Skeletal muscle tissue (tissue), 4 donors: ENCODE data around the gene PDCL3. TPM values are rescaled to one million over a fixed set of nuclear protein-coding genes. Genes with fewer than 3 reads are reported as not detected.

Experiments used
- H3K27ac ChIP-seq: one replicate; pipeline ENCODE4 v1.7.0; 2013; ENCODE audit warnings: mild to moderate bottlenecking, low read depth, low read length, inconsistent platforms
- H3K27me3 ChIP-seq, 3 donors: one replicate each; pipeline ENCODE4 v1.7.0; 2013; ENCODE audit warnings: low read length in 3 of 3; ENCODE audit not compliant: control insufficient read depth in 3 of 3, insufficient read depth in 3 of 3
- H3K36me3 ChIP-seq, 3 donors: one replicate each; pipeline ENCODE4 v1.7.0; 2013; ENCODE audit warnings: low read length in 3 of 3; ENCODE audit not compliant: control insufficient read depth in 3 of 3, insufficient read depth in 3 of 3
- H3K4me1 ChIP-seq, 3 donors: one replicate each; pipeline ENCODE4 v1.7.0; 2013; ENCODE audit warnings: low read length in 3 of 3, mild to moderate bottlenecking in 3 of 3; ENCODE audit not compliant: control insufficient read depth in 3 of 3, insufficient read depth in 3 of 3
- H3K4me3 ChIP-seq, 3 donors: one replicate each; pipeline ENCODE4 v1.7.0; 2013; ENCODE audit warnings: low read length in 3 of 3
- H3K9ac ChIP-seq, 3 donors: one replicate each; pipeline ENCODE4 v1.7.0; 2013; ENCODE audit warnings: low read length in 3 of 3, mild to moderate bottlenecking in 3 of 3, moderate library complexity in 2 of 3, low read depth in 1 of 3
- H3K9me3 ChIP-seq, 3 donors: one replicate each; pipeline ENCODE4 v1.7.0; 2013; ENCODE audit warnings: low read length in 3 of 3; ENCODE audit not compliant: control insufficient read depth in 3 of 3
- total RNA-seq: library from RNA; depleted of rRNA; stranded (reverse); fragments of >200 nt; gene quantifications from one replicate; pipeline ENCODE4 v1.2.3, GENCODE V29; 2014
- donor health status: Osteomylitis.

Gene PDCL3
- total RNA-seq, 1 donor from 2014 or later = 15.7 TPM

DNA sequence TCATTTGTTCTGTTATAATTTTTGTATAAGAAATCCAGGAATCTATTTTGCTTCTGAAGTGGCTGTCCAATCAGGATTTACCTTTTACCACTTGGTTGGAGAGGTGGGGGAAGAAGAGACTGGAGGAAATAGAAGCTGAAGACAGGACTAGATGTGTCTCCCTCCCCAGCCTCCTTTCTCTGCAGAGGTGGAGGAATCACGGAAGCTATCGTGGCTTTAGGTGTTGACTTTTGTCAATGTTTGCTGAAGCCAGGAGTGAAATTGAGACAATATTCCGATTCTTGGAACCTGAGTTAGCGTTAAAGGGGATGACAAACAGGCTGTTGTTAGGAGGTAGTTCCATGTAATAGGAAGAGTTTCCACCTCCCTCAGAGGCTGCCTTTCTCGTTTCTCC is 43.5 kb downstream of the PDCL3 start:
- Histone ChIP-seq H3K4me3 (no peak overlapping the region), H3K9ac (no peak overlapping the region), H3K27ac (no peak overlapping the region), H3K27me3 (no peaks in the 10 kb centered on the region), H3K4me1 (peaks cover 9 to 14% (median 14%) of the 10 kb centered on the region in 3 donors), H3K36me3 (no peaks in the 10 kb centered on the region), H3K9me3 (no peaks in the 10 kb centered on the region)

DNA sequence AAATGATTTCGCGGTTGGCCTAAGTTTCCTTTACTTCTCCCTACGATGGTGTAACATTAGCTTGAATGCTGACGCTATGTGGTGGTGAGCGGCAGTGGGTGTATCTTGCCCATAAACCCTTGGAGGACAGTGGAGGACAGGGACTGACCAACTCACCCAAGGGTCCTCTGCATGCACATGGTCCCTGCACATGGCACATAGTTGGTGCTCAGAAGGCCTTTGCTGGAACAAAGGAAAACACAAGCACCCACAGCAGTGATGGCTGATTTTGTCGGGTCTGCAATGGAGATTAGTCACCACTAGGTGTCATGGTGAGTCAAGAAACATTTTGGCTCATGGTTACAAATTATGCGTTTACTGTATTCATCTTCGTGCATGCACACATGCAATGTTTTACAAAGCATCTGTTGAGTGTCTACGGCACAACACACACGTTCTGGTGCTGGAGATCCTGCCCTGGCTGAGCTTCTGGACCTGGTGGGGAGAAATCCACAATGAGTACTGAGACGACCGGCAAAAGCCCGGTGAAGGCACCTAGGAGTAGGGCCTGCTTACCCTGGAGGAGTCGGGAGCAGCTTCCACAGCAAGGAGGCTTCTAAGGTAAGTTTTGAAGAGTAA is 44.0 kb downstream of the PDCL3 start:
- Histone ChIP-seq H3K9me3 (no peaks in the 10 kb centered on the region), H3K27me3 (no peaks in the 10 kb centered on the region), H3K36me3 (no peaks in the 10 kb centered on the region), H3K27ac (no peak overlapping the region), H3K4me3 (no peak overlapping the region), H3K4me1 (peaks cover 9 to 14% (median 14%) of the 10 kb centered on the region in 3 donors), H3K9ac (no peak overlapping the region)

DNA sequence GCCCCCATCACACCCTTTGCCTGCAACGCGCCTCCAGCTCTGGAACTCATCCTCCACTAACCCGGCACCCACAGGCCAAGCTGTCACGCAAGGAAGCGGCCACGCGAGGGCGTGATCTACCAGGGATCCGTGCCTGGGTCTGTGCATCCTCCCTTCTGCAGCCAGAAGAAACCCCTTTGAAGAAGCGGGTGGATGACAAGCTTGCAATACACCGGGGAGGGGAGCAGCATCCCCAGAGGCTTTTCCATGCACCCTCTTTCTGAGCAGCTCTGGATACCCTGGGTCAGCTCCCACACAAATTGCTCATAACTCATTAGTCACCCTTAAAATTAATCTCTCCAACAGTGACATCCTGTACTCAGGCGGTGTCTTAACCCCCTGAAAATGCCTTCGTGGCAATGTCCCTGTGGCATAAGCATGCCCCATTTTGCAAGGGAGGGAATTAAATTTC is 47.6 kb downstream of the PDCL3 start:
- Histone ChIP-seq H3K4me3 (no peak overlapping the region), H3K27ac (no peak overlapping the region), H3K9ac (no peak overlapping the region), H3K36me3 (no peaks in the 10 kb centered on the region), H3K27me3 (no peaks in the 10 kb centered on the region), H3K9me3 (no peaks in the 10 kb centered on the region), H3K4me1 (peaks cover 0 to 2% (median 0%) of the 10 kb centered on the region in 3 donors)

DNA sequence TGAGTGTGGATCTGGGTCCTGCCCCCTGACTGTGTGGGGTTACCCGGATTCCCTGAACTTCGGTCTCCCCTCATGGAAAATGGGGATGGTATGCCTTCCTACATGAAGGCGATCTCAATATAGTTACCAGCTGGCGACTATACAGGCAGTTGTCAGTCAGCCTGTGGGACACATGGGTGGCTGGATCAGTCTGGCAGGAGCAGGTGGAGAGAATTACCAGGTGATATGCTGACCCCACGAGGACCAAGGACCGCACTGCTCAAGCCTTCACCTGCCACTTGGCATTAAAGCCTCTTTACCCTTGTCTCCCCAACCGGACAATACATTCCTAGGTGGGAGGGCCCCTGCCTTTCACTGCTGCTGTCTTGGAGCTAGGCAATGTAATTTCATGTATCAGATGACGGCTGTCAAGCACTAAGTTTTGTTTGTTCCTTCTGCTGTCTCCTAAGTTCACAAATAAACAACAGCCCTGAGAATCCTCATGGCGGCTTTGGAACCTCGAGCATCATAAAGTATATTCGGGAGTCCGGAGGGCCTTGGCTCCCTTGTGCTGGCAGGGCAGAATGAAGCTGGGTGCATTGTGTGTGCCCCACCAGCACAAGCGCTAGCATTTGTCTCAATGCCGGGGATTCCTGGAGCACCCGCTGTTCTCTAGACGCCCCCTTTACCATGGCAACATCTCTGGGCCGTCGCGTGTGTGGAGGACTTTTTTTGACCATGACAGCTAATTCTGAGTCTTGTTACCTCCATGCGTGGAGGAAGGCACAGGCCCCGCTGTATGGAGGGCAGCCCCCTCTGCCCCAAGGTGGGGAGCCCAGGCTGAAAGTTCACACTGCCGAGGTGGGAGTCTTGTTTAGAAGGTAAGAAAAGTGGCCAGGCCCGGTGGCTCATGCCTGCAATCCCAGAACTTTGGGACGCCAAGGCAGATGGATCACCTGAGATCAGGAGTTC is 48.6 kb downstream of the PDCL3 start:
- H3K36me3 ChIP-seq = no peaks in the 10 kb centered on the region

DNA sequence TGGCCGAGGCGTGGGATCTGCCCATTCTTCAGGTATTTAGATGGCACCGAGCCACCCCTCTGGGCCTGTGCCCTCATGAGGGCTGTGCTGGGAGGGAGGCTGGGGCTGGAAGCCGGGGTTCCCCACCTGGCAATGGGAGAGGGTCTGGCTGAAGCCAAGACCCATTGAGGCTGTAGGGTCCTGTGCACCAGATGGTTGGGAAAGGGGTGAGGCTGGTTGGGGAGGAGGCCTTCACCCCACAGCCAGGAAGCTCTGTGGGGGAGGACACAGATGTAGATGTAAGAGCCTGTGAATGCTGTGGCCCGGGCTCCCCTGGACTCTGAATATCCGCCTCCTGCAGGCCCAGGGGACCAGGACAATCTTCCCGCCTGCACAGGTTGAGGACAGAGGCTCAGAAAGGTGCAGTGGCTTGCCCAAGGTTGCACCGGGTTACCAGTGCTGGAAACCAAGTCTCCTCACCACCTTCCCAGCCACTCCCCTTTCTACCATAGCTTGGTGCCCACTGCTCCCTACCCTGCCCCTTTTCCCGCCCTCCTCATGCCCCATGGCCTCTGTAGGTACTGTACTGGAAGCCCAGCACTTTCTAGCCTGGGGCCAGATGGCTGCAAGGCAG is 49.7 kb downstream of the PDCL3 start:
- H3K4me3 ChIP-seq = no peak overlapping the region
- peaks cover 0 to 2% (median 0%) of the 10 kb centered on the region in 3 donors for H3K4me1 ChIP-seq
- no peak overlapping the region for H3K27ac ChIP-seq
- no peak overlapping the region for H3K9ac ChIP-seq
- no peaks in the 10 kb centered on the region for H3K27me3 ChIP-seq
- H3K9me3 ChIP-seq = no peaks in the 10 kb centered on the region
- H3K36me3 ChIP-seq = no peaks in the 10 kb centered on the region

More for the DNA sequence above, 48.6 kb downstream of the PDCL3 start:
- Histone ChIP-seq H3K4me1 (peaks cover 0 to 2% (median 0%) of the 10 kb centered on the region in 3 donors), H3K4me3 (no peak overlapping the region), H3K27ac (no peak overlapping the region), H3K9ac (no peak overlapping the region), H3K9me3 (no peaks in the 10 kb centered on the region), H3K27me3 (no peaks in the 10 kb centered on the region)

DNA sequence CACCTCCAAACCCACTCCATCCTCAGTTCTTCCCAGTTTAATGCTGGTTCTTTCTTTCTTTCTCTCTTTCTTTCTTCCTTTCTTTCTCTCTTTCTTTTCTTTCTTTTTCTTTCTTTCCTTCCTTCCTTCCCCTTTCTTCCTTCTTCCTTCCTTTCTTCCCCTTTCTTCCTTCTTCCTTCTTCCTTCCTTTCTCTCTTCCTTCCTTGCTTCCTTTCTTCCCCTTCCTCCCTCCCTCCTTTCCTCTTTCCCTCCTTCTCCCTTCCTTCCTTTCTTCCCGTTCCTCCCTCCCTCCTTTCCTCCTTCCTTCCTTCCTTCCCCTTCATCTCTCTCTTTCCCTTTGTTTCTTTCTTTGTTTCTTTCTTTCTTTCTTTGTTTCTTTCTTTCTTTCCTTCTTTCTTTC is 50.9 kb downstream of the PDCL3 start:
- Histone ChIP-seq H3K9ac (no peak overlapping the region), H3K9me3 (no peaks in the 10 kb centered on the region), H3K36me3 (no peaks in the 10 kb centered on the region), H3K27ac (no peak overlapping the region), H3K27me3 (no peaks in the 10 kb centered on the region), H3K4me3 (no peak overlapping the region), H3K4me1 (peaks cover 0 to 2% (median 0%) of the 10 kb centered on the region in 3 donors)

DNA sequence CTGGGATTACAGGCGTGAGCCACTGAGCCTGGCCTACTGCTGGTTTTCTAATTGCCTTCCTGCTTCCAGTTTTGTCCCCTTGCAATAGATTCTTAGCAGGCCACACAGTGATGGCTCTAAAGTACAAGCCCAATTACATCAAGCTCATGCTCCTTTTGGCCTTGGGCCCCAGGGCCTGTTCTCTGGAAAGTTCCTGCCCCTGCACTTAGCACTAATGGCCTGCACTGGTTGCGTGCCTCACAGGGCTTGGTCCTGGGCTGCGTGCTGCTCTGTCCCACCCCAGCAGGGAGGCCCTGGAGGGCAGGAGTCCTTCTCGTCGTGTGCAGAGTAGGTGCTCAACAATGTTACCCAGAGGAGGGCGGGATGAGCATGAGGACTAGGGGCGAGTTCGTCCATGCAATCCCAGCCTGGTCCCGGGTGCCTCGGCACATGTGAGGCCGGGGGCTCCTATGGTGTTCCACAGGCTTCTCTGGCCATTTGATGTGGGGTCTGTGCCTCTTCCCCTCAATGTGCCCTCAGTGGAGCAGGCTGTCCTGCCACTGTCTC is 51.7 kb downstream of the PDCL3 start:
- Histone ChIP-seq H3K9ac (no peak overlapping the region), H3K36me3 (no peaks in the 10 kb centered on the region), H3K27ac (no peak overlapping the region), H3K27me3 (no peaks in the 10 kb centered on the region), H3K9me3 (no peaks in the 10 kb centered on the region), H3K4me3 (no peak overlapping the region), H3K4me1 (peaks cover 0 to 2% (median 0%) of the 10 kb centered on the region in 3 donors)

DNA sequence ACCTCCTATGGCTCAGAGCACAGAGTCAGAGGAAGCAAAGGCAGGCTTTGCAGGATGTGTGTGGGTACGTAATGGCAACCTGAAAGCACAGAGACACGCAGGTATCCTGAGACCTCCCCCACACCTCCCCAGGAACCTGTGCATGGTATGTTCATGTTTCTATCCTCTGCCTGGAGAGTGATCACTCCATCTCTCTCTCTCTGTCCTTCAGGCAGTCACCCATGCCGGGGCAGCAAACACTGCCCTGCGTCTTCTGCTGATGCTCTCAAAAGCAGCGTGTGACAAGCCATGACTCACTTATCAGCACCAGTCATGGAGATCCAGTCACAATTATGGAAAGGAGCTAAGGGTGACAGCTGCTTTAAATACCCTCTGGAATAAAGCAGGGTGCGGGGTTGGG is 52.7 kb downstream of the PDCL3 start:
- no peak overlapping the region for H3K27ac ChIP-seq
- H3K27me3 ChIP-seq = no peaks in the 10 kb centered on the region
- H3K9me3 ChIP-seq = no peaks in the 10 kb centered on the region
- no peaks in the 10 kb centered on the region for H3K36me3 ChIP-seq
- no peak overlapping the region for H3K9ac ChIP-seq
- peaks cover 0 to 2% (median 0%) of the 10 kb centered on the region in 3 donors for H3K4me1 ChIP-seq
- H3K4me3 ChIP-seq = no peak overlapping the region

DNA sequence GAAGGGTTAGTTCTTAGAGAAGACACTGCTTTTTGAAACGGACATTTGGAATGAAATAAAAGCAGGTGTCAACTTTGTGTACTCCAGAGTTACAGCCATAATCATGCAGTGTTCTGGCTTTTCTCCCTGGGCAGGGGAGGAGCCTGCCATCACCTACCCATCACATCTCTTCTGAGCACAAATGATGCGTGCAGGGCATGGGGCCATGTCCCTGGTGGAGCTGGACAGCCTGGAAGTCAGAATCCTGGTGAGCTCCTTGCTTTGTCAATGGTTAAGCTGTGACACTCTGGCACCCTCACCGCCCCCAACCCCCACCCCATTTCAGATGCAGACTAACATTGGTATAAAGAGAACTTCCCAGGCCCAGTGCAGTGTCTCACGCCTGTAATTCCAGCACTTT is 53.1 kb downstream of the PDCL3 start:
- Histone ChIP-seq H3K4me3 (no peak overlapping the region), H3K9me3 (no peaks in the 10 kb centered on the region), H3K9ac (no peak overlapping the region), H3K27ac (no peak overlapping the region), H3K4me1 (peaks cover 0 to under 1% (median 0%) of the 10 kb centered on the region in 3 donors), H3K27me3 (no peaks in the 10 kb centered on the region), H3K36me3 (no peaks in the 10 kb centered on the region)
